H1 (cell line): ENCODE measurements around the gene STK16. TPM values are rescaled to one million over a fixed set of nuclear protein-coding genes. Genes with fewer than 3 reads are reported as not detected.

ENCODE experiments used
- CTCF ChIA-PET: fragments of 300-600 bp; sonication (Branson Sonifier 250); formaldehyde crosslinking; loops from one replicate; lab custom pipeline; 2021; ENCODE audit not compliant: partially characterized antibody; lab: Charles Lee
- POLR2A ChIA-PET: fragments of 300-600 bp; sonication (Branson Sonifier 250); formaldehyde crosslinking; loops from one replicate; lab custom pipeline; 2021; ENCODE audit warnings: inconsistent platforms; ENCODE audit not compliant: partially characterized antibody; lab: Charles Lee
- DNase-seq, 2 experiments: peaks; one replicate each; pipeline versions ENCODE4 v3.0.0 to v3.0.0-alpha.2; 2010 to 2022; ENCODE audit warnings: low spot score in 2 of 2, low read depth in 1 of 2, mixed read lengths in 1 of 2
- FAIRE-seq: peaks from 2 replicates; lab custom pipeline; 2011; peaks lifted over from hg19 to GRCh38; lab: Jason Lieb, UNC
- H2AFZ ChIP-seq: 2 replicates; pipeline ENCODE4 v1.8.1; 2012; ENCODE audit warnings: low read length, inconsistent platforms
- H2AK5ac ChIP-seq: 2 replicates; pipeline ENCODE4 v1.6.1; 2013; ENCODE audit warnings: low read depth, low read length
- H2BK120ac ChIP-seq: replicated peaks from 2 replicates; pipeline ENCODE3; 2013; ENCODE audit warnings: low read depth, low read length, inconsistent platforms
- H2BK12ac ChIP-seq: 2 replicates; pipeline ENCODE4 v1.6.1; 2013; ENCODE audit warnings: low read depth, low read length
- H2BK15ac ChIP-seq: 2 replicates; pipeline ENCODE4 v1.6.1; 2013; ENCODE audit warnings: low read length
- H2BK20ac ChIP-seq: 2 replicates; pipeline ENCODE4 v1.6.1; 2013; ENCODE audit warnings: low read length
- H2BK5ac ChIP-seq: 2 replicates; pipeline ENCODE4 v1.6.1; 2013; ENCODE audit warnings: low read depth, low read length
- H3K14ac ChIP-seq: 2 replicates; pipeline ENCODE4 v1.6.1; 2013; ENCODE audit warnings: inconsistent platforms; ENCODE audit not compliant: insufficient read length
- H3K18ac ChIP-seq: 2 replicates; pipeline ENCODE4 v1.6.1; 2013; ENCODE audit warnings: low read length; ENCODE audit errors: extremely low read depth
- H3K23ac ChIP-seq: 2 replicates; pipeline ENCODE4 v1.6.1; 2013; ENCODE audit warnings: inconsistent platforms; ENCODE audit not compliant: insufficient read length
- H3K23me2 ChIP-seq: 2 replicates; pipeline ENCODE4 v1.6.1; 2013; ENCODE audit warnings: low read depth, low read length
- H3K27ac ChIP-seq: 2 replicates; pipeline ENCODE4 v1.6.1; 2011; ENCODE audit warnings: low read depth, low read length, inconsistent platforms
- H3K27me3 ChIP-seq, 4 experiments: replicated peaks in 1 of 4; 1 replicate in 1 of 4; 2 replicates in 3 of 4; pipeline versions ENCODE4 v1.6.1 to v1.8.1; 2011 to 2013; ENCODE audit warnings: low read length in 3 of 4, mild to moderate bottlenecking in 3 of 4, inconsistent platforms in 2 of 4, mixed read lengths in 2 of 4, moderate library complexity in 1 of 4; ENCODE audit not compliant: control insufficient read depth in 3 of 4, insufficient read depth in 3 of 4; ENCODE audit errors: extremely low read depth in 1 of 4
- H3K36me3 ChIP-seq, 4 experiments: 2 replicates each; pipeline versions ENCODE4 v1.6.1 to v1.8.1; 2011 to 2013; ENCODE audit warnings: mild to moderate bottlenecking in 4 of 4, low read length in 3 of 4, moderate library complexity in 2 of 4, control low read depth in 1 of 4, inconsistent platforms in 1 of 4; ENCODE audit not compliant: insufficient read depth in 4 of 4, control insufficient read depth in 2 of 4
- H3K4ac ChIP-seq: replicated peaks from 2 replicates; pipeline ENCODE3; 2013; ENCODE audit warnings: low read length, low read depth, mixed read lengths, inconsistent platforms; ENCODE audit not compliant: insufficient read length
- H3K4me1 ChIP-seq, 4 experiments: replicated peaks in 1 of 4; 1 replicate in 1 of 4; 2 replicates in 3 of 4; pipeline versions ENCODE4 v1.6.1 to v1.8.1; 2011 to 2013; ENCODE audit warnings: low read length in 3 of 4, inconsistent platforms in 2 of 4, mixed read lengths in 1 of 4; ENCODE audit not compliant: insufficient read depth in 4 of 4, control insufficient read depth in 3 of 4
- H3K4me2 ChIP-seq, 2 experiments: 2 replicates each; pipeline versions ENCODE4 v1.6.1 to v1.8.1; 2011 to 2013; ENCODE audit warnings: low read depth in 2 of 2, low read length in 2 of 2, control low read depth in 1 of 2, inconsistent platforms in 1 of 2, mild to moderate bottlenecking in 1 of 2; ENCODE audit not compliant: insufficient read depth in 1 of 2
- H3K4me3 ChIP-seq, 4 experiments: fragments of 200-600, 300-600 bp in 1 of 4; sonication (generic), shearing (Covaris generic), sonication (Bioruptor Twin) in 1 of 4; 2 replicates each; pipeline versions ENCODE4 v1.5.1 to v1.8.1; 2011 to 2016; ENCODE audit warnings: low read length in 4 of 4, low read depth in 3 of 4, control low read depth in 2 of 4, inconsistent platforms in 2 of 4, mild to moderate bottlenecking in 2 of 4, mixed read lengths in 1 of 4, moderate library complexity in 1 of 4; ENCODE audit not compliant: insufficient read depth in 2 of 4; ENCODE audit errors: extremely low read depth in 1 of 4
- H3K56ac ChIP-seq: replicated peaks from 2 replicates; pipeline ENCODE3; 2013; ENCODE audit warnings: low read depth, mild to moderate bottlenecking, mixed read lengths, low read length, inconsistent platforms; ENCODE audit not compliant: insufficient read length
- H3K79me1 ChIP-seq: 2 replicates; pipeline ENCODE4 v1.6.1; 2013; ENCODE audit warnings: low read depth, low read length, control low read depth
- H3K79me2 ChIP-seq, 2 experiments: 2 replicates each; pipeline versions ENCODE4 v1.6.1 to v1.8.1; 2012 to 2013; ENCODE audit warnings: low read length in 2 of 2, mild to moderate bottlenecking in 2 of 2, inconsistent platforms in 1 of 2; ENCODE audit not compliant: insufficient read depth in 2 of 2, control insufficient read depth in 1 of 2
- H3K9ac ChIP-seq, 4 experiments: replicated peaks in 1 of 4; 1 replicate in 1 of 4; 2 replicates in 3 of 4; pipeline versions ENCODE4 v1.6.1 to v1.8.1; 2011 to 2013; ENCODE audit warnings: low read depth in 3 of 4, low read length in 3 of 4, control low read depth in 2 of 4, mild to moderate bottlenecking in 2 of 4, moderate library complexity in 2 of 4, inconsistent platforms in 1 of 4; ENCODE audit errors: extremely low read depth in 1 of 4
- H3K9me3 ChIP-seq, 2 experiments: 2 replicates each; pipeline versions ENCODE4 v1.6.1 to v1.8.1; 2012 to 2013; ENCODE audit warnings: mild to moderate bottlenecking in 2 of 2, moderate library complexity in 2 of 2, control low read depth in 1 of 2, inconsistent platforms in 1 of 2, low read depth in 1 of 2, low read length in 1 of 2, mixed read lengths in 1 of 2; ENCODE audit not compliant: insufficient read depth in 2 of 2
- H4K20me1 ChIP-seq, 2 experiments: replicated peaks in 1 of 2; 2 replicates each; pipeline versions ENCODE3 to v1.8.1; 2011 to 2013; ENCODE audit warnings: inconsistent platforms in 2 of 2, low read length in 2 of 2, mild to moderate bottlenecking in 1 of 2; ENCODE audit not compliant: insufficient read depth in 2 of 2, control insufficient read depth in 1 of 2
- H4K5ac ChIP-seq: 2 replicates; pipeline ENCODE4 v1.6.1; 2013; ENCODE audit warnings: low read length, low read depth, mixed read lengths, inconsistent platforms; ENCODE audit not compliant: insufficient read length
- H4K8ac ChIP-seq: 2 replicates; pipeline ENCODE4 v1.8.0; 2013; ENCODE audit warnings: mild to moderate bottlenecking, moderate library complexity, low read length, inconsistent platforms; ENCODE audit not compliant: insufficient read depth; ENCODE audit errors: extremely low read depth
- H4K91ac ChIP-seq: replicated peaks from 2 replicates; pipeline ENCODE3; 2013; ENCODE audit warnings: low read length, mixed read lengths, inconsistent platforms; ENCODE audit not compliant: insufficient read length
- ATF3 ChIP-seq: IDR thresholded peaks from 2 replicates; pipeline ENCODE4 v1.6.1; 2011; ENCODE audit warnings: low read depth, mild to moderate bottlenecking, low read length; ENCODE audit not compliant: insufficient read depth
- BRCA1 ChIP-seq: IDR thresholded peaks from 2 replicates; pipeline ENCODE4 v1.6.1; 2012; ENCODE audit warnings: low read depth, low read length, improper control_type of control experiment
- CHD1 ChIP-seq: IDR thresholded peaks from 2 replicates; pipeline ENCODE4 v1.6.1; 2012; ENCODE audit warnings: low read depth, low read length, improper control_type of control experiment
- E2F6 ChIP-seq: IDR thresholded peaks from 2 replicates; pipeline ENCODE4 v1.6.1; 2012; ENCODE audit warnings: inconsistent platforms
- HDAC2 ChIP-seq, 2 experiments: fragments of 300-600 bp in 1 of 2; sonication (generic) in 1 of 2; IDR thresholded peaks; 2 replicates each; pipeline ENCODE4 v1.6.1; 2011 to 2012; ENCODE audit warnings: low read depth in 2 of 2, low read length in 2 of 2, mild to moderate bottlenecking in 2 of 2, moderate library complexity in 2 of 2, borderline replicate concordance in 1 of 2, inconsistent platforms in 1 of 2
- NANOG ChIP-seq: IDR thresholded peaks from 2 replicates; pipeline ENCODE4 v1.6.1; 2011; ENCODE audit warnings: low read length, low read depth, mild to moderate bottlenecking, inconsistent platforms; ENCODE audit not compliant: insufficient read depth, poor library complexity, severe bottlenecking
- RAD21 ChIP-seq, 2 experiments: IDR thresholded peaks in 1 of 2; conservative IDR thresholded peaks in 1 of 2; 2 replicates each; pipeline ENCODE4 v1.6.1; 2011; ENCODE audit warnings: low read depth in 2 of 2, low read length in 2 of 2, improper control_type of control experiment in 1 of 2, inconsistent platforms in 1 of 2, mild to moderate bottlenecking in 1 of 2, moderate library complexity in 1 of 2
- TBP ChIP-seq: IDR thresholded peaks from 2 replicates; pipeline ENCODE4 v1.6.1; 2011; ENCODE audit warnings: low read depth, low read length, improper control_type of control experiment
- TCF12 ChIP-seq: IDR thresholded peaks from 2 replicates; pipeline ENCODE4 v1.6.1; 2011; ENCODE audit warnings: low read depth, mild to moderate bottlenecking, low read length
- TEAD4 ChIP-seq: IDR thresholded peaks from 2 replicates; pipeline ENCODE4 v1.6.1; 2012; ENCODE audit warnings: low read depth, low read length, inconsistent platforms, mixed read lengths
- WGBS, 2 experiments: shearing (Covaris generic) in 1 of 2; methylation state at CpG; one replicate each; pipeline versions ENCODE4 v1.1.6 to v1.1.7; 2013 to 2015; ENCODE audit warnings: low lambda C conversion rate in 2 of 2, mixed read lengths in 2 of 2, inconsistent platforms in 1 of 2, low coverage in 1 of 2, missing lambda C conversion rate in 1 of 2; ENCODE audit not compliant: insufficient replicate concordance in 2 of 2, insufficient coverage in 1 of 2, insufficient read length in 1 of 2; ENCODE audit errors: extremely low coverage in 1 of 2, missing lambda C conversion rate in 1 of 2; 5-methylcytosine and 5-hydroxymethylcytosine counted together
- polyA plus RNA-seq, 7 experiments: library from polyadenylated mRNA; depleted of rRNA in 3 of 7; stranded (reverse) in 5 of 7; unstranded in 2 of 7; fragments of >200 nt in 5 of 7; fragments of 200-250 nt in 2 of 7; gene quantifications; 1 replicate in 5 of 7; 2 replicates in 1 of 7; 4 replicates in 1 of 7; pipeline versions ENCODE4 v1.2.1 to v1.2.3, GENCODE V29; 2011 to 2013; ENCODE audit warnings: missing spikeins in 2 of 7, mixed read lengths in 2 of 7
- total RNA-seq: library from RNA; stranded (reverse); fragmentation: NEBNext Ultra II Directional; extraction: Animal tissue kit (Norgen Biotek cat#: 25700); gene quantifications from 2 replicates; pipeline ENCODE4 v1.2.1, GENCODE V29; 2021

STK16 gene
- total and polyA plus RNA-seq, 2 of the 8 experiments (the other 6 are each of a cell fraction or from before 2014, with no cell fraction given) = 21.3 to 51.4 TPM

- no peak for DNase-seq
- Histone ChIP-seq H2BK120ac (no peak overlapping the region), H2BK20ac (no peak overlapping the region), H3K23ac (no peak overlapping the region), H4K20me1 (peaks cover 0 to 2% of the 10 kb centered on the region in 2 experiments), H3K27ac (no peak overlapping the region), H2AFZ (no peak overlapping the region), H3K36me3 (no peaks in the 10 kb centered on the region), H3K4me1 (peaks cover 0 to 4% (median 0%) of the 10 kb centered on the region in 4 experiments; a peak in 2 of 7 replicates), H3K23me2 (peaks cover 4% of the 10 kb centered on the region; the same call in 1 of the 2 replicates), H2AK5ac (no peak overlapping the region), H3K4me2 (no peak overlapping the region), H3K79me2 (no peaks in the 10 kb centered on the region), H3K4me3 (no peak overlapping the region), H2BK12ac (no peak overlapping the region), H2BK5ac (no peak overlapping the region), H3K9me3 (0 out of 4 replicates have a peak, but pooled peaks cover 0 to 5% of the 10 kb centered on the region in 2 experiments), H4K8ac (no peak overlapping the region), H3K79me1 (no peaks in the 10 kb centered on the region), H2BK15ac (no peak overlapping the region), H3K9ac (no peak overlapping the region), H3K27me3 (peaks cover 0 to 23% (median 13%) of the 10 kb centered on the region in 4 experiments; a peak in 6 of 7 replicates), H3K4ac (no peak overlapping the region), H4K91ac (no peak overlapping the region), H4K5ac (no peak overlapping the region), H3K18ac (no peak overlapping the region), H3K56ac (no peak overlapping the region), H3K14ac (no peak overlapping the region)
- FAIRE-seq = no peak
- WGBS, 2 experiments = 83% methylated on average over 4 of the region's 4 CpGs; no CpG with 5 or more reads in 1 of the 2 experiments
- POLR2A ChIA-PET = interaction anchor here (0.7 to 4.3 kb wide), 5 partner anchors 13 to 113 kb away, joined by 3 to 33 read pairs (median 3); partner anchors contain the start of genes DNAJB2, GLB1L, STK16 and TUBA4B
- CTCF ChIA-PET = interaction anchor here (0.9 to 11.7 kb wide), 12 partner anchors 10 to 312 kb away, joined by 3 to 220 read pairs (median 4); partner anchors contain the start of genes DNAJB2, PTPRN and TUBA4B
- no peak for TF ChIP-seq BRCA1
- TF ChIP-seq CHD1 = no peak
- no peak for TF ChIP-seq HDAC2 (IDR thresholded peaks at IDR 0.05; ENCODE audit: borderline replicate concordance in 1 of 2, low read depth in 2 of 2, low read length in 2 of 2)
- no peak for TF ChIP-seq E2F6
- no peak for TF ChIP-seq TEAD4
- no peak for TF ChIP-seq TCF12
- TF ChIP-seq RAD21 (IDR thresholded peaks at IDR 0.05 in 1 of 2, conservative IDR thresholded peaks at IDR 0.05 in 1 of 2; ENCODE audit: low read depth in 2 of 2, low read length in 2 of 2) = no peak
- no peak for TF ChIP-seq ATF3
- no peak for TF ChIP-seq NANOG
- TF ChIP-seq TBP = no peak
Measured at GRCh38 chr2:219291910-219292490, 46.7 kb downstream of the STK16 start.
